DMS 273 (cell line): ENCODE data around the gene ATP2B2.
A peak's percentile ranks its signal among the peaks of the same experiment; 100 is the strongest.
"Not testable (repeated sequence)": the region's sequence is repeated elsewhere in the genome, so short reads cannot be mapped to it uniquely, and the experiment has no call there.

Source experiments
- DNase-seq: peaks from one replicate; lab custom pipeline; 2025; ENCODE audit not compliant: unreplicated experiment; lab: John Stamatoyannopoulos, UW

Gene ATP2B2

GRCh38 chr3:10505050-10505790 lies at the start of gene ATP2B2:
TSS of gene ATP2B2 (minus strand) at chr3:10505586. CDS start at chr3:10449543, 56,043 bp downstream.
- peak; percentile 84 for DNase-seq

DNA sequence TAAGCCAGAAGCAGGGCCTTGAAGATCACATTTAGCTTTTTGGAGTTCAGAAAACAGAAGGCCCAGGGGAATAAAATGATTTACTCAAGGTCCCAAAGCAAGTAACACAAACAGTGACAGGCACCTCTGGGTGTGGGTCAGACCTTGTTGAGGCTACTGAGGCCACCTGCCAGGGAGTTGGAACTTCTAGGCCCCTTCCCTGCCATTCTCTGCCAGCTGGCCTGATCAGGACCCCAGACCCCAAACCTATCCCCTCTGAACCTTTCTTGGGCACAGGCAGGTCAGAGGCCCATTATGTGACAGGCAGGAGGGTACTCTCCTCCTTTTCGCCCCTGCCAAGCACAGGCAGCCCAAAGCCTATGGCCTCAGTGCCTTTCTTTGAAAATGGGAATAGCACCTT lies 49.4 kb upstream of the ATP2B2 start:
- no peak for DNase-seq

DNA sequence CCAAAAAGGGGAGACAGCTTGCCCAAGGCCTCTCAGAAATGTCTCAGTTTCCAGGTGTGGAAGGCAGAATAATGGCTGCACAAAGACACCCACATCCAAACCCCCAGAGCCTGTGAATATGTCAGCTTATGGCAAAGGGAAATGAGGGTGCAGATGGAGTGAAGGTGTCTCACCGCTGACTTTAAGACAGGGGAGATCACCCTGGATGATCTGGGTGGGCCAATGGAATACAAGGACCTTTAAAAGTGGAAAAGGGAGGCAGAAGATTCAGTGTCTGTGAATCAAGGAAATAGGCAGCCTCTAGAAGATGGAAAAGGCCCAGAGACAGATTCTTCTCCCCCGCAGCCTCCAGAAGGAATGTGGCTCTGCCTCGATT lies 48.8 kb upstream of the ATP2B2 start:
- DNase-seq = no peak

DNA sequence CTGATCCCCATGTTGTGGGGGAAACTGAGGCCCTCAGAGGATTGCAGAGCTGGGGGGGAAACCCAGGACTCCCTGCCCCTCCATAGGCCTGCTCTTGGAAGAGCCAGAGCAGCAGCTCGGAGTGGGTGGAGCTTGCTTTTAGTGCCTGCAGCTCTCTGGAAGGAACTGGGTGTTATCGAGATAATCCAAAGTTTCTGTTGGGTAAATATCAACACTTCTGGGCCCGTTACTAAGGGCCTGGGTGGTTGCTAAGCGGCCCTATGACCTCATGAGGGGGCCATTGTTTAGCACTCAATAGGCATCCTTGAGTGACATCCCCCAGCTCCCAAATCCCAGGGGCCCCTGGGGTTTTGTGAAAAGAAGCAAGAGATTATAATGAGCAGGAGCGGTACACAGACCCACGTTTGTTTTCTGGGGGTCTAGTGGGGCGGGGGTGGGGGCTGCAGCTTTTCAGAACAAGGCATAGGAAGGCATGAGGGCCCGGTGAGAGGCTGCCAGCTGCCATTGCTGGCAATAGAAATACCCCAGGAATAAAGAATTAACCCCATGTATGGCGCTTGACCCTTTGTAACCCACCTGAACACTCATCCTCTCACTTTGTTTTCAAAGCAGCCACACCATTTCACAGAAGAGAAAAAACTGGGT lies 48.3 kb upstream of the ATP2B2 start:
- peak; percentile 28 for DNase-seq

DNA sequence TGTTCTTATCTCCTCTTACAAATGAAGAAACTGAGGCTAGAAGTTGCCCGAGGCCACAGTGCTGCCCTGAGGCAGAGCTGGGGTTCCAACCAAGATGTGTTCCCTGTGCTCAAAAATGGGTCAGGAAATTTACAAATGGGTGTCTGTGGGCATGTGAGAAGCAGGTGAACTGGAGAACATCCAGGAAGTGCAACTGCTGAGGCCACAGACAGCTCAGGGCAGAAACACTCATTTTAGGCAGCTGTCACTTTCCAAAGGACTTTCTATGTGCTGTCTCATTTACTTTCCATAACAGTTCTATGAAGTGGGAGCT lies 47.2 kb upstream of the ATP2B2 start:
- DNase-seq = no peak

DNA sequence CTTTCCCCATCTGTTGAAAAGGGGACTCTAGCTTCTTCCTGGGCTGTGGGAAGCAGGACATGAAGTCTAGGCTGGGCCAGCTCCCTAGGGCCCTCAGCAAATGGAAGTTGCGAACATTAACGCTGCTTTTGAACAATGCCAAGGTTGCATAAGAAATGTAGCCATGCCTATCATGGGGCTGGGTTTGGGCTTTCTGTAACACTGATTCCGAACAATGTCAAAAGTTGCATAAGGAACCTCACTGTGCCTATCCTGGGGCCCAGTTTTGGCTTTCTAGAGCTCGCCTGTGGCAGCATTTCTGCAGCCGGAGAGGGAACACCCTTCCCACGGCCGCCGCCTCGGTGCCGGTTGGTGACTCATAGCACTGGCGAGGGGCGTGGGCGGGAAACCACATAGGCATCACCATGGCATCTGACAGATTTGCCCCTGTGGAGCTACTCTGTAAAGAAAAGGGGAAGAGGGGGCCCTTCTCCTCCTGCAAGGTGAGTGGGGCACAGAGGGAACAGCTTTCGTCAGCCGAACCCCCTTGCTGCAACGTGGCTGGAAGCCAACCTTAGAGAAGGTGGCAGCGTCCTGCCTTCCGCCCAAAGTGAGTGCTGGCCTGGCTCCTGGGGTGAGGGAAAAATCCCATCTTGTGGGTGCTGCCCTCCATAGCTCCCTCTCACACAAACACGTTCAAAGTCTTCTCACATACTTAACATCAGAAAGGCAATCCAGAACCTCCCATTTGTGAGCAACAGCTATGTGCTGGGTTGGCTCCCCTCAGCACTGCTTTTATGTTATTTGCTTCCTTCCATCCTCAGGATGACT lies 46.6 kb upstream of the ATP2B2 start:
- DNase-seq = peak; percentile 76

GRCh38 chr3:10551139-10551538 lies 45.8 kb upstream of the ATP2B2 start:
- no peak for DNase-seq

GRCh38 chr3:10550705-10551104 lies 45.3 kb upstream of the ATP2B2 start:
- peak; percentile 55 for DNase-seq

- DNase-seq = no peak
These were observed 44.3 kb upstream of the ATP2B2 start for GRCh38 chr3:10549617-10550230.

DNA sequence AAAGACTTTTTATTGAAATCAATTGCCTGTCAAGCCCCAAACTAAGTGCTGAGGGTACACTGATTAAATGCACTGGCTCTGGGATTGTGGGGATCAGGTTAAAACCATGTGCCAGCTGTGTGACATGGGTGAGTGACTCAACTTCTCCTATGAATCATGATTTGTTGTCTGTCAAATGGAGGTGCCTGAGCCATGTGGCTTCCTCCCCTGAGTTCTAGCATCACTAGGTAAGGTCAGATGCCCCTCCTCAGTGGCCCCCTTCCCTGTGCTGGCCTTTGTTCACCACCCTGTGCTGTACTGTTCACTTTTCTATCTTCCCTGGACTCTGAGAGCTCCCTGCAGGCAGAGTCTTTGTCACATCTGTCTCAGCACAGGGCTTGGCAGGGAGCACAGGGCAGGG lies 43.6 kb upstream of the ATP2B2 start:
- DNase-seq = no peak

GRCh38 chr3:10547841-10548783 lies 42.7 kb upstream of the ATP2B2 start:
- DNase-seq = peak; percentile 31

DNA sequence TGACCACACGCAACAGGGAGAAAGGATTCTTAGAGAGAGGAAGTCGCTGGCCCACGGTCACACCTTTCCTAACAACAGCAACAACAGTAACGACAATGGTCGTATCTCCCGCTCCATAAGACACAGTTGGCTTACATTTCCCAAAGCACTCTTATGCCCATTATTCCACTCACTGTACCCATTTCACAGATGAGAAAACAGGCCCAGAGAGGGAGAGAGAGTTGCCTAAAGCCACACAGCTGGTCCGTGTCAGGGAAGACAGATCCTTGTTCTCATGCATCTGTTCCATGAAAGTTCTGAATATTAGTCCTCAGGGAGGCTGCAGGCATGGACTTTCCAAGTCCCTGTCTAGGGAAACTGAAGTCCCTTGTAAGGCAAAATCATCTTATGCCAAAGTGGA lies 42.0 kb upstream of the ATP2B2 start:
- DNase-seq = no peak

GRCh38 chr3:10546820-10547263 lies 41.5 kb upstream of the ATP2B2 start:
- DNase-seq = no peak

DNA sequence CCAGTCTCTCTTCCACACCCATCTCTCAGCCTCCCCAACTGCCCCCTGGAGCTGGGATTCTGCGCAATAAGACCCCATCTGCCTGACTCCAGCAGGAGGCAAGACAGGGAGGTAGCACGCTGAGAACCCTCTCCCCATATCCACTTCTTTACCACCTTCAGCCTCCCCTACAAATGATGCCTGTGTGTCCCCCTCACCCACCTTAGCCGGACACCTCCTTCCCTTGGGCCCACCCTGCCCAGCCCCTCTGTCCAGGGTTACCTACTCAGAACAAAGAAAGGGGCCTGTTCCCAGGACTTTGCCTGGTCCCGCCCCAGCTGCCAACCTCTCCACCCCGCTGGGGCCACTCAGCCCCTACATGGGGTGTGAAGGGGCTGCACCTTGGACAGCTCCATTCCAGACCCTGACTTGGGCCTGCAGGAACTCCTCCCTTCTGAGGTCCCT lies 40.8 kb upstream of the ATP2B2 start:
- no peak for DNase-seq

GRCh38 chr3:10542518-10542917 lies 37.1 kb upstream of the ATP2B2 start:
- no peak for DNase-seq

- DNase-seq = not testable (repeated sequence)
These were observed 35.0 kb upstream of the ATP2B2 start for GRCh38 chr3:10540347-10540746.

GRCh38 chr3:10534066-10534465 lies 28.7 kb upstream of the ATP2B2 start:
- DNase-seq = no peak

- DNase-seq = no peak
These were observed 28.3 kb upstream of the ATP2B2 start for GRCh38 chr3:10533737-10534023.

GRCh38 chr3:10532939-10533736 lies 27.8 kb upstream of the ATP2B2 start:
- DNase-seq = no peak

GRCh38 chr3:10531031-10531430 lies 25.6 kb upstream of the ATP2B2 start:
- DNase-seq = no peak
